Memory B cell (primary cell): Measurements from ENCODE around the gene ZMIZ1.
"Not testable (repeated sequence)": the region's sequence is repeated elsewhere in the genome, so short reads cannot be mapped to it uniquely, and the experiment has no call there.

Source experiments
- ATAC-seq: fragments of 150-1000 bp; cut with Tn5 transposase; 2 replicates; pipeline ENCODE4 v1.10.0; 2021; ENCODE audit warnings: low read depth, mild to moderate bottlenecking, moderate library complexity
- DNase-seq, 2 donors: peaks; one replicate each; pipeline ENCODE4 v3.0.0; 2022; ENCODE audit warnings: low spot score in 2 of 2
- H3K27ac Mint-ChIP-seq: one replicate; pipeline ENCODE4 v1.8.0; 2022; ENCODE audit warnings: mild to moderate bottlenecking, moderate library complexity, mixed read lengths
- H3K27me3 Mint-ChIP-seq: one replicate; pipeline ENCODE4 v1.8.0; 2022; ENCODE audit warnings: mixed read lengths
- H3K36me3 Mint-ChIP-seq: one replicate; pipeline ENCODE4 v1.8.0; 2022; ENCODE audit warnings: mild to moderate bottlenecking, mixed read lengths
- H3K4me1 Mint-ChIP-seq: one replicate; pipeline ENCODE4 v1.8.0; 2022; ENCODE audit warnings: mixed read lengths
- H3K4me3 Mint-ChIP-seq: one replicate; pipeline ENCODE4 v1.8.0; 2022; ENCODE audit warnings: mild to moderate bottlenecking, moderate library complexity, mixed read lengths
- H3K9me3 Mint-ChIP-seq: one replicate; pipeline ENCODE4 v1.8.0; 2022; ENCODE audit warnings: mixed read lengths

Gene ZMIZ1

DNA sequence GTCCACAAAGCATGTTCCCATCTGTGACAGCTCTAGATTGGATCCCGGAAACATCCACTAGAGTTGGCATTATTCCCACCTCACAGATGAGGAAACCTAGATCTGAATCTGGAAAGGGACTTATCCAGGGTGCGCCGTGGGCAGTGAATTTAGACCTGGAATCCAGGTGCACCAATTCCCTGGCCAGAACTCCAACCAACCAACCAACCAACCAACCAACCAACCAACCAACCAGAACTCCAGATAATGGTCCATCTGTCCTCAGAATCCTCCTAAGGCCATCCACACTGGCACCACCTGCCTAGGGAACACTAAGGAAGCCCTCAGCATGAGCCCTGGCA is 42.0 kb upstream of the ZMIZ1 start:
- no peaks in the 10 kb centered on the region for H3K9me3 Mint-ChIP-seq
- no peak for ATAC-seq

DNA sequence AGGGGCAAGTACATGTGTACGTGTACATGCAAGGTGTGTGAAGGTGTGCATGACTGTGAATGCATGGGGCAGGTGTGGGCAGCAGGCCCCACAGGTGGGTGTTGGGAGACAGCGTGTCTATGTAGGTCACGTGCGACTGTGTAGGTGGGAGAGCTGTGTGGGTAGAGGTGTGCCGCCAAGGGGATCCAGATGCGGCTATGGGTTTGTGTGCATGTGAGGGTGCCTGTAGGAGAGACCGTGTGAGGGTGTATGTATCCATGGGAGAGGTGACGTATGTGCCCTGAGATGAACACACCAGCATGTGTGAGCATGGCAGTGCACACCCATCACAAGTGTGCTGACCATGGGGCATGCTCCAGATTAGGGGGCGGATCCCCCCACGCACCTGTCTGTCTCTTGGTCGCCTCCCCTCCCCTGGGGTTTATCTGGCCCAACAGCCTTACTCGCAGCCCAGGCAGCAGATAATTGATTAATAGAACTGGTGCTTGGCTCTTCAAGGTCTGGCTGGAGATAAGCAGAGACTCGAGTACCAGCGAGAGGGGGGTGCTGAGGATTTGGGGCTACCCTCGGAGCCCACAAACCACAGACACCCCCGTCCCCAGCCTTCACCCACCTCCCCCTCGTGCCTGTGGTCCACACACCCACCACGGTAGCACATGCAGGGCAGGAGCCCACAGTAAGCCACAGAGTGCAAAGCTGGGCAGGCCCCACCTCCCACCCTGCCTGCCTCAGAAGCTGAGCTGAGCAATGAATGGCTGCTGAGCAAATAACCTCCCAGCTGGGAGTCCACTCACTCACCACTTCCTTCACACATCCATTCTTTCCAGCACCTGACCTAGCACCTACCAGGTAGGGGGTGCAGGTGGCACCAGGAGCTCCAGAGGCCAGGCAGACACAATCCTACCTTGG is 41.4 kb upstream of the ZMIZ1 start:
- no peaks in the 10 kb centered on the region for H3K9me3 Mint-ChIP-seq
- no peak overlapping the region for H3K27ac Mint-ChIP-seq
- H3K36me3 Mint-ChIP-seq = no peaks in the 10 kb centered on the region
- DNase-seq (no peak), ATAC-seq (no peak)
- no peak overlapping the region for H3K4me3 Mint-ChIP-seq
- H3K27me3 Mint-ChIP-seq = peaks cover 25% of the 10 kb centered on the region
- H3K4me1 Mint-ChIP-seq = peaks cover 21% of the 10 kb centered on the region

More for the DNA sequence above, 42.0 kb upstream of the ZMIZ1 start:
- H3K27me3 Mint-ChIP-seq = peaks cover 25% of the 10 kb centered on the region
- no peak overlapping the region for H3K4me3 Mint-ChIP-seq
- DNase-seq = no peak
- H3K36me3 Mint-ChIP-seq = no peaks in the 10 kb centered on the region
- H3K27ac Mint-ChIP-seq = no peak overlapping the region
- peaks cover 21% of the 10 kb centered on the region for H3K4me1 Mint-ChIP-seq

DNA sequence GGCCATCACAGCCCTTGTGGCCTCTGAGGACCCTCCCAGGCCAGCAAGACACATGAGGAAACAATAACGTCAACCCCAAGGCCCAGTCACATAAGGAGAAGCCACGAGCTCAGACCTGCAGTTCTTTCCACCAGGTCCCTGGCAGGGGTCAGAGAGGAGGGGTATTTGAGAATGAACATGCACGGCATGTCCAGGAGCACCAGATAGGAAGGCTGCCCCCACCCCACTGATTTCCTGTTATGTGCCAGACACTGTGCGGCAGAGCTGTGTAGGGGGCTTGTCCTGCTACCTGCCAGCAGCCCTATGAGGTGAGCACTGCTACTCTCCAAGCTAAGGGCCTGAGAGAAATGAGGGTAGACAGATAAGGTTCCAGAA is 40.7 kb upstream of the ZMIZ1 start:
- peaks cover 24% of the 10 kb centered on the region for H3K27me3 Mint-ChIP-seq
- no peaks in the 10 kb centered on the region for H3K36me3 Mint-ChIP-seq
- no peak for ATAC-seq
- no peak overlapping the region for H3K27ac Mint-ChIP-seq
- H3K4me1 Mint-ChIP-seq = peaks cover 16% of the 10 kb centered on the region
- DNase-seq = no peak
- no peak overlapping the region for H3K4me3 Mint-ChIP-seq
- H3K9me3 Mint-ChIP-seq = no peaks in the 10 kb centered on the region

DNA sequence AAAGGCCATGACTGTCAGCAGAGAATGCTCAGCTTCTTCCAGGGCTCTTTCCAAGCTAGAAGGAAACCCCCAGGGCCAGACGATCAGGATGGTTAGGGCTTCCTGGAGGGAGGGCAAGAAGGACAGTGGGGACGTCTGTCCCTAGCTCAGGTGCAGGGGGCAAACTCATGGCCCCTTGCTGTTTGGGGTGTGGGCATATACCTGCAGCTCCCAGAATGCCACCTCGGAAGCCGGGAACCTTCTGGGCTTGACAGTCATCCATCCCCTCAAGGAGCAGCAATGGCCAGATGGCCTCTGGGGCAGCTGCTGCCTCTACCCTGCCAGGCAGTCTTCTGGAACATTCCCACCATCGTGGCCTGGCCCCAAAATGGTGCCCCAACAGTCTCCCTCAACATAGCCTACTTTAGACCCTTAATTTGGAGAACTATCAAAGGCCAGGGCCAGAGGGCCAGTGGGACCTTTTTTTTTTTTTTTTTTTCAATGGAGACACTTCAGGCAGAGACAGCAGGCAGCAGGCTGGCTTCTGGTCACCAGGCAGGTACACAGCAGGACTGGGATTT is 40.2 kb upstream of the ZMIZ1 start:
- Mint-ChIP-seq H3K4me1 (peaks cover 13% of the 10 kb centered on the region), H3K4me3 (no peak overlapping the region), H3K27me3 (peaks cover 26% of the 10 kb centered on the region), H3K36me3 (no peaks in the 10 kb centered on the region), H3K27ac (no peak overlapping the region), H3K9me3 (no peaks in the 10 kb centered on the region)
- ATAC-seq (no peak), DNase-seq (no peak)

DNA sequence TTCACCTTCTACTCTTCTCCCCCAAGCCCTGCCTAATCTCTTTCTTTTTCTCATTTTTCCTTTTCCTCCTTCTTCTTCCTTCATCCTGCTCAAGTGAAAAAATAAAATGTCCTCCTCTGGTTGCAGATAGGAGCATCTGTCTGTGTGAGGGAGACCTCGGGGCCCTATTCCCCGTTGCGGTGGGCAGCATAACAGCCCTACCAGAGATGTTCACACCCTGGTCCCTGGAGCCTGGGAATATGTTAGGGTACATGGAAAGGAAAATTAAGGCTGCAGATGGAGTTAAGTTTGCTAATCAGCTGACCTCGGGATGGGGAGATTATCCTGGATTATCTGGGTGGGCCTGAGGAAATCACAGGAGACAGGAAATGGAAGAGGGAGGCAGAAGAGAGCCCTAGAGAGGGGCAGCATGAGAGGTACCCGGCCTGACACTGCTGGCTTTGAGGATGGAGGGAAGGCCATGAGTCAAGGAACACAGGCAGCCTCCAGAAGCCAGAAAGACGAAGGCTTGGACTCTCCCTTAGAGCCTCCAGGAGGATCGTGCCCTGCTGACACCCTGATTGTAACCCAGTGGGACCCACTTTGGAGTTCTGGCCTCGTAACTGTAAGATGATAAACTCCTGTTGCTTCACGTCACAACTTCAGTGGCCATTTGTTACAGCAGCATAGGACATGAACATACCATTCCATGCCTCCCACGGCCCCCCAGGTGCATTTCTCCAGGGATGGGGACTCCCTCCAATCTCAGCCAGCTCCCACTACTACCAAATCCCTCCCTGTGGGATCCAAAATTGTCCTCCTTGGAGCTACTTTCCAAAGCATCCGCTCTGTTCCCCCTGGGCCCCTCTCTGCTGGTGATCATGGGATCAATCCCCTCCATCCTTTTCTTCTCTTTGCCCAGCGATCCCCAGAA is 39.0 kb upstream of the ZMIZ1 start:
- no peak overlapping the region for H3K27ac Mint-ChIP-seq
- peaks cover 11% of the 10 kb centered on the region for H3K4me1 Mint-ChIP-seq
- no peaks in the 10 kb centered on the region for H3K9me3 Mint-ChIP-seq
- DNase-seq = no peak
- peaks cover 34% of the 10 kb centered on the region for H3K27me3 Mint-ChIP-seq
- ATAC-seq = no peak
- no peaks in the 10 kb centered on the region for H3K36me3 Mint-ChIP-seq
- H3K4me3 Mint-ChIP-seq = no peak overlapping the region

DNA sequence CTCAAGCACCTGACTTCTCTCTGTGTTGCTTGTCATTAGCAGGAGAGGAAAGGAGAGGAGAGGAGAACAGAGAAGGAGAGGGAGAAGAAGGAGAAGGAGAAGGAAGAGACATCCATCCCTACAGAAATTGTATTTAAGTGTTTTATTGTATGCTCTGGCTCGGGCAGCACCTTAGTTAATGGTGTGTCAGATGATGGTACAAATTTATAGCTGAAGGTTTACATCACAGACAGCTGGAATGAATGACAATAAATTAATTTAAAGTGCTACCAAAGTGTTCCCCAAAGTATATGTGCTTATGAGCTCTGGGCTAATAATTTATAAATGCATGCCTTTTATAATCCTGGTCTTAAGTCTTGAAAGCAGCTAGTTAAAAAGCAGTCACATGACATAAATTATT is 38.1 kb upstream of the ZMIZ1 start:
- no peak for ATAC-seq
- no peaks in the 10 kb centered on the region for H3K36me3 Mint-ChIP-seq
- H3K27me3 Mint-ChIP-seq = peaks cover 38% of the 10 kb centered on the region

DNA sequence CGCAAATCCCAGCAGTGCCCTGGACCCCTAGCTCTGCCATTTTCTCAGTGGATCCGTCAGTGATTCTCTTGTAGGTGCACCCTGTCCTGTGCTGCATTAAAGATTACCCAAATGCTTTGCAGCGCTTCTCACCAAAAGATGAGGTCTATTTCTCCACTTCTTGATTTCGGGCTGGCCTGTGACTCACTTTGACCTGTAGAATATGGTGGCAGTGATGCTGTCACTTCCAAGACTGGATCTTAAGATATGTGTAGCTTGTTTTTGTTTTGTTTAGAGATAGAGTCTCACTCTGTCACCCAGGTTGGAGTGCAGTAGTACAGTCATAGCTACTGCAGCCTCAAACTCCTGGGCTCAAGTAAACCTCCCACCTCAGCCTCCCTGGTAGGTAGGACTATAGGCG is 37.0 kb upstream of the ZMIZ1 start:
- Mint-ChIP-seq H3K36me3 (no peaks in the 10 kb centered on the region), H3K4me3 (no peak overlapping the region), H3K4me1 (peaks cover 4% of the 10 kb centered on the region), H3K27me3 (peaks cover 35% of the 10 kb centered on the region), H3K9me3 (no peaks in the 10 kb centered on the region), H3K27ac (no peak overlapping the region)
- ATAC-seq (no peak), DNase-seq (no peak)

More for the DNA sequence above, 38.1 kb upstream of the ZMIZ1 start:
- Mint-ChIP-seq H3K27ac (no peak overlapping the region), H3K9me3 (no peaks in the 10 kb centered on the region), H3K4me1 (peaks cover 9% of the 10 kb centered on the region), H3K4me3 (no peak overlapping the region)
- DNase-seq = no peak

DNA sequence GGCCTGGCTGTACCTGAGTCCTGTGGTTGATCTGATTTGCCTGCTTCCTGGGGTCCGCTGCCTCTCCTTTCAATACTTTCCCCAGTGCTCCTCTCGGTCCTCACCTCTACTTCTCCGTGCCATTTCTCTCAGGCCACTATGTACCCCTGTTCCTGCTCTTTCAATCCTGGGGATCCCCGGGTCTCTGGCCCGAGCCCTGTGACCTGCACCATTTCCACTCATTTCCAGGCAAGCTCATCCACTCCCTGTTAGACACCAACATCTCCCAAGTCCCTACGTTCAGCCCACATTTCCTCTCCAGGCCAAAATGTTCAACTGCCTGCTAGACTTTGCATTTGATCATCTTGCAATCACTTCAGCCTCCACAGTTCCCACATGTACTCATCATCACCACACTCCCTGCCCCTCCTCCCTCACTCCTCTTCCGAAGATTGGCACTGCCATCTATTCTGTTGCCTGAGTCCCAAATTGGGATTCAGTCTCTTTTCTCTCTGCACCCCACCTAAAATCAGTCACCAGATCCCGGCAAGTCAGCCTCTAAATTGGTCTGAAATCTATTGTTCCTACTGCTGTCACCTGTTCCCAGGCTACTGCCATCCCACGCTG is 34.4 kb upstream of the ZMIZ1 start:
- Mint-ChIP-seq H3K27me3 (peaks cover 28% of the 10 kb centered on the region), H3K9me3 (no peaks in the 10 kb centered on the region), H3K4me1 (no peaks in the 10 kb centered on the region), H3K36me3 (no peaks in the 10 kb centered on the region), H3K4me3 (no peak overlapping the region), H3K27ac (no peak overlapping the region)
- ATAC-seq = no peak
- DNase-seq = no peak

DNA sequence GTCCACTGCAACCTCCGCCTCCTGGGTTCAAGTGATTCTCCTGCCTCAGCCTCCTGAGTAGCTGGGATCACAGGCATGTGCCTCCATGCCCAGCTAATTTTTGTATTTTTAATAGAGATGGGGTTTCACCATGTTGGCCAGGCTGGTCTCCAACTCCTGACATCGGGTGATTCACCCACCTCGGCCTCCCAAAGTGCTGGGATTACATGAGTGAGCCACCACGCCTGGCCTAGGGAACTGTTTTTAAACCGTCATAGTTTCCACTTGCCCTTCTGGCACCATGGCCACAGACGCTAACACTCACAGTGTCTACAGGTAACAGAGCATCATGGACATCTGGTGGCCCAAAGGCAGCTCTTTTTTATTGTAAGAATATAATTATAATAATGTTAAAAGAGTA is 32.4 kb upstream of the ZMIZ1 start:
- peaks cover 23% of the 10 kb centered on the region for H3K27me3 Mint-ChIP-seq
- not testable (repeated sequence) for H3K27ac Mint-ChIP-seq, H3K9me3 Mint-ChIP-seq, H3K4me3 Mint-ChIP-seq, H3K4me1 Mint-ChIP-seq, ATAC-seq, H3K36me3 Mint-ChIP-seq, DNase-seq

DNA sequence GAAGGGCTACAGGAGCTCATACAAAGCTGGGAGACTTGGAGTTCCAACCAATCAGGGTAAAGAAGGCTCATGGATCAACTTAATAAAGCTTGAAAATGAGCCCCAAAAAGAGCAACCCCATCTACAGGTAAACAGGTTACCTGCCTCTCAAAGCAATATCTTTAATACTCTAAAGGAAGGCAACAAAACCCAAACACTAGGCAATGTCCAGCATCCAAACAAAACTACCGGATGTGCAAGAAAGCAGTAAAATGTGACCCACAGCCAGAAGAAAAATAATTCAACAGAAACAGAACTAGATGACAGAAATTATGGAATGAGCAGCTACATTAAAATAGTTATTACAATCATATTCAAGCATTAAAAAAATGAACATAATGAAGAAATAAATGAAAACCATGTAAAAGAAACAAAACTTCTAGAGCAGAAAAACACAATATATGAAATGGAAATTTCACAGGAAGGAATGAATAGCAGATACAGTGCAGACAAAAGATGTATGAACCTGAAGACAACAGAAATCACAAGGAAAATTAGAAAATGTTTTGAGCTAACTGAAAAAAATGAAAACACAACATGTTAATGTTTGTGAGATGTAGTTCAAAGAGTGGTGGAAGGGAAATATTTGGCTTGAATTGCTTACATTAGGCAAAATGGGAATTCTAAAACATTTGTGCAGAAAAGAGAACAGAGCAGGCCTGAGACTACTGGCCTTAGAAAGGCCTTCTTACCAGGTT is 30.5 kb upstream of the ZMIZ1 start:
- Mint-ChIP-seq H3K4me3 (no peak overlapping the region), H3K9me3 (no peaks in the 10 kb centered on the region), H3K27me3 (peaks cover 19% of the 10 kb centered on the region), H3K4me1 (no peaks in the 10 kb centered on the region), H3K36me3 (no peaks in the 10 kb centered on the region), H3K27ac (no peak overlapping the region)
- no peak for ATAC-seq
- DNase-seq = no peak

DNA sequence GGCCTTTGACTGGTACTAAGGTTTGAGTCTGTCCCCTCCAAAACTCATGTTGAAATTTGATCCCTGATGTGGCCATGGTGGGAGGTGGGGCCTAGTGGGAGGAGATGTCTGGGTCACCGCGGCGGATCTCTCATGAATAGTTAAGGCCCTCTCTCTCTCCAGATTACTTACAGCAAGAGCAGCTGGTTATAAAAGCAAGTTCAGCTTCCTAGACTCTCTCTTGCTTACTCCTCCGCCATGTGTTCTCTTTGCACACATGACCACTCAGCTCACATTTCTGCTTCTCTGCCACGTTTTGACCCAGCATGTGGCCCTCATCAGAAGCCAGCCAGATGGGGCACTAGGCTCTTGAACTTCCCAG is 29.9 kb upstream of the ZMIZ1 start:
- Mint-ChIP-seq H3K27ac (no peak overlapping the region), H3K9me3 (no peaks in the 10 kb centered on the region), H3K4me1 (no peaks in the 10 kb centered on the region), H3K27me3 (peaks cover 19% of the 10 kb centered on the region), H3K36me3 (no peaks in the 10 kb centered on the region), H3K4me3 (no peak overlapping the region)
- no peak for DNase-seq
- no peak for ATAC-seq

DNA sequence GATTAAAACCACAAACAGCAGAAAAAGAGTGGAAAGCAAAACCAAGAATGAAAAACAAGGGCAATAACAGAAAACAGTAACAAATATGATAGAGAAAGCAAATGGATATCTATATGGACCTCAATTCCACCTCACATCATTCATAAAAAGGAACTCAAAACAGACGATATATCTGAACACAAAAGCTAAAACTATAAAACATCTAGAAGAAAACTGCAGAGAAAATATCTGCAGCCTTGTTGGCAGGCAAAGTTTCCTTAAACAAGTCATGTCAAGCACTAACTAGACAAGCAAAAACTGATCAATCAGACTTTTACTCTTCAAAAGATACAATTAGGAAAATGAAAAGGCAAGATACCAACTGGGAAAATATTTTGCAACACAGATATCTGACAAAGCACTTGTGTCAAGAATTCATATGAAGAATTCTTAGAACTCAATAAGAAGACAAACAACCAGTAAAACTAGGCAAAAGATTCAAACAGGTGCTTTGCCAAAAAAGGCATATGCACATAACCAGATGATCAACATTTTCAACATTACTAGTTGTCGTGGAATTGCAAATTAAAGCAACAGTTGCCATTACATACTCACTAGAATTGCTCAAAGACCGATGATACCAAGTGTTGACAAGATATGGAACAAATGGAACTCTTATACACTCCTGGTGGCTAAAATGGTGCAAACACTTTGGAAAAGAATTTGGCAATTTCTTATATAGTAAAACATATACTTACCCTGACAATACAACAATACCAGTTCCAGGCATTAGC is 25.9 kb upstream of the ZMIZ1 start:
- H3K27ac Mint-ChIP-seq = no peak overlapping the region
- peaks cover 2% of the 10 kb centered on the region for H3K27me3 Mint-ChIP-seq
- no peaks in the 10 kb centered on the region for H3K36me3 Mint-ChIP-seq
- ATAC-seq (no peak), DNase-seq (no peak)
- H3K9me3 Mint-ChIP-seq = no peaks in the 10 kb centered on the region
- H3K4me1 Mint-ChIP-seq = peaks cover 3% of the 10 kb centered on the region
- H3K4me3 Mint-ChIP-seq = no peak overlapping the region

DNA sequence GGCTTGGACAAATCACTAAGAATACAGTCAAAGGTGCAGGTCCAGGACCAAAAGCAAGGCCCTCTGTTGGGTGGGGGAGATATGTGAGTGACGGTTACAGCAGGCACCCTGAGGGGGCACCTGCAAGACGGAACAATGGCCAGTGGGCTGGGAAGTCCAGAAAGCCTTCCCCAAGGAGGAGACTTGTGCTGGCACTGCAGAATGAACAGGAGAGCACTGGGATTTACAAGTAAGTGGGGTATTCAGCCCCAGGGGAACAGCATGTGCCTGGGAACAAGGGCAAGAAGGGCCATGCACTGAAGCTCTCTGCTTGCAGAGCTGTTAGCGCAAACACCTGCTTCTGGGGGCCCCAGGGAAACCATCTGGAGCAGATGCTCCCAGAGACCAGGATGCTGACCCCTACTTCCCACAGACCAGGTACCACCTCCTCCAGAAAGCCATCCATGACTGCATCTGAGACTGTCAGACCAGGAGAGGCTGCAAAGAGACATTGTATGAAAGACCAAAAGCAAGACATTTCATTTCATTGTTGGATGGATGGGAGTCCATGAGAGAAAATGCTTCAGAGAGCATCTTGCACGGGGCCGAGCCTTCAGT is 24.6 kb upstream of the ZMIZ1 start:
- ATAC-seq = no peak
- DNase-seq = no peak
- peaks cover 2% of the 10 kb centered on the region for H3K27me3 Mint-ChIP-seq
- H3K4me1 Mint-ChIP-seq = peaks cover 6% of the 10 kb centered on the region
- no peaks in the 10 kb centered on the region for H3K36me3 Mint-ChIP-seq
- H3K4me3 Mint-ChIP-seq = no peak overlapping the region
- H3K27ac Mint-ChIP-seq = no peak overlapping the region
- no peaks in the 10 kb centered on the region for H3K9me3 Mint-ChIP-seq
